22Rv1 (cell line): Measurements from ENCODE around the gene PCED1A.

Source experiments
- ZFX ChIP-seq: fragments of 450-650 bp; IDR thresholded peaks from 2 replicates; pipeline ENCODE4 v1.6.1; 2017; ENCODE audit warnings: antibody characterized with exemption, borderline replicate concordance
- TF ChIP-seq, protein P1 (sequence below): fragments of 450-650 bp; IDR thresholded peaks from 2 replicates; pipeline ENCODE4 v1.5.1; 2017; ENCODE audit warnings: mild to moderate bottlenecking

DNA sequence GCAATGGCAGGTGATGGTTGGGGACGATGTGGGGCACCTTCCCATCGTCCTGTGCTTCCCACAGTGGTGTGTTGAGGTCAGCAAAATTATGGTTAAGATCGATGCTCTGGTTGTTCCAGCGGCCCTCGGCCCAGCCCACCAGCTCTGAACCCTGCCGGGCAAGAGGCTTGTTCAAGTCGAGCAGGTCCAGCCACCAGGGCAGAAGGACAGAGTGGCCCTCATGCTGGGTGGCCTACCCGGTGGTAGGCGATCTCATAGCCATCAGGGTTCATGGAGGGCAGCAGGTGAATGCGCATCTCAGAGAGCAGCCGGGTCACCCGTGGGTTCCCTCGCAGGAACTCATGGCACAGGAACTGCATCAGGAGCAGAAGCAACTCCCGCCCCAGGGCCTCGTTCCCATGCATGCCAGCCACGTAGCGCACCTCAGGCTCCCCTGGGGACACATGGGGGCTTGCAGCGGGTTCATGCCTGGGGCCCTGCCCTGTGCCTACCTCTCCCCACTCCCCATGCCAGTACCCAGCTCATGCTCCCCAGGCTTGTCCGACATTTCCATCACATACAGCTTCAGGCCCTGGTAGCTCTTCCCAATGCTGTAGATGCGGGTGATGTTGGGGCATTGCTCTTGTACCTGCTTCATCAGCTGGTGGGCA, 44.3 kb downstream of the PCED1A start:
- TF ChIP-seq, protein P1, sequence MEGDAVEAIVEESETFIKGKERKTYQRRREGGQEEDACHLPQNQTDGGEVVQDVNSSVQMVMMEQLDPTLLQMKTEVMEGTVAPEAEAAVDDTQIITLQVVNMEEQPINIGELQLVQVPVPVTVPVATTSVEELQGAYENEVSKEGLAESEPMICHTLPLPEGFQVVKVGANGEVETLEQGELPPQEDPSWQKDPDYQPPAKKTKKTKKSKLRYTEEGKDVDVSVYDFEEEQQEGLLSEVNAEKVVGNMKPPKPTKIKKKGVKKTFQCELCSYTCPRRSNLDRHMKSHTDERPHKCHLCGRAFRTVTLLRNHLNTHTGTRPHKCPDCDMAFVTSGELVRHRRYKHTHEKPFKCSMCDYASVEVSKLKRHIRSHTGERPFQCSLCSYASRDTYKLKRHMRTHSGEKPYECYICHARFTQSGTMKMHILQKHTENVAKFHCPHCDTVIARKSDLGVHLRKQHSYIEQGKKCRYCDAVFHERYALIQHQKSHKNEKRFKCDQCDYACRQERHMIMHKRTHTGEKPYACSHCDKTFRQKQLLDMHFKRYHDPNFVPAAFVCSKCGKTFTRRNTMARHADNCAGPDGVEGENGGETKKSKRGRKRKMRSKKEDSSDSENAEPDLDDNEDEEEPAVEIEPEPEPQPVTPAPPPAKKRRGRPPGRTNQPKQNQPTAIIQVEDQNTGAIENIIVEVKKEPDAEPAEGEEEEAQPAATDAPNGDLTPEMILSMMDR = no peak
- no peak for TF ChIP-seq ZFX
